NCI-H187 (cell line): ENCODE measurements around the gene SLC22A23.
"Not testable (repeated sequence)": the region's sequence is repeated elsewhere in the genome, so short reads cannot be mapped to it uniquely, and the experiment has no call there.

Experiments
- DNase-seq, 2 experiments: peaks; one replicate each; lab custom pipeline; 2025; lab: John Stamatoyannopoulos, UW

SLC22A23 gene

DNA sequence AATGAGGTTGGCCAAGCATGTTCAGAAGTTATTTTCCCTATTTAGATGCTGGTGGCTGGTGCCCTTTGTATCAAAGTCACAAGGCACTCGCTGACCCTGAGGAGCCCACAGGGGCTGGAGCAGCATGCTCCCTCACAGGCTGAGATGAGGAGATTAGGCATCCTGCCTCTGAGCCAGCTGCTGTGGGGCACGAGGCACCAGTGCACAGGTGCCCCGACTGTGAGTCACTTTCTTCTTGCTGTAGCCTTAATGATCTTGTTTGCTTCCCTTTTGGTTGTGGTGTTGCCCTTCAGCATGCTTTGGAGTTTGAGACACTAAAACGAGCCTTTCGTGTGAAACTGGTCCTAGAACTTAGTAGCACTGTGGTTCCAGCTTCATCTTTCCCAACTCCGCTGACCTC lies 193.8 kb downstream of the SLC22A23 start:
- DNase-seq: no peak

DNA sequence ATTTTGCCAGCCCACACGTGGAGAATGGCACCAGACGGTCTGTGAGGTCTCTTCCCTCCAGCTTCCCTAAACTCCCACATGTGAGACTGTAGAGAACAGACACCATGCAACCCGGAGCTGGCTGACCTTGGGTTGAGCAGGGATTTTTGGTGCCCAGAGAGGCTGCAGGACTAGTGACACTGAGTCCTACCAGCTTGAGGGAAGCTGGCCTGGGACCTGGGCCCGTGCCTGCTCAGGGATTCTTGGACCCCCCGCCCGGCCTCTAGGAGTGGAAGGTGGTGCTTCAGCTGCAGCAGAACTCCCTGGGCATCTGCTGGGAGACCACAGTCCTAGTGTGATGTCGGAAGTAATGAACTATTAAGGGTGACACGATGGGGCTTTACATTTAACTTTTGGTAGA lies 194.9 kb downstream of the SLC22A23 start:
- no peak for DNase-seq

DNA sequence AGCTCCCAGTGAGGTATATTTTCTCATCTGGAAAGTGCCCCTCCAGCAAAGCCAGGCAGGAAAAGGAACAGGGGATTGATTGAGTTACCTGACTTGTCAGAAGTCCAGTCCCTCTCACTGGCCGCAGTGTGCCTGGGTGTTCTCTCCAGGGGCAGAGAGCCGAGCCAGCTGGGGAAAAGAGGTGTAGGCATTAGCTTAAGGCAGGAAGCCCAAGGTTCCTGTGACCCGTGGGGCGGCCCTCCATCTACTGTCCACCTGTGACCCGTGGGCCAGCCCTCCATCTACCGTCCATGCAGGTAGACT lies 195.4 kb downstream of the SLC22A23 start:
- no peak for DNase-seq

DNA sequence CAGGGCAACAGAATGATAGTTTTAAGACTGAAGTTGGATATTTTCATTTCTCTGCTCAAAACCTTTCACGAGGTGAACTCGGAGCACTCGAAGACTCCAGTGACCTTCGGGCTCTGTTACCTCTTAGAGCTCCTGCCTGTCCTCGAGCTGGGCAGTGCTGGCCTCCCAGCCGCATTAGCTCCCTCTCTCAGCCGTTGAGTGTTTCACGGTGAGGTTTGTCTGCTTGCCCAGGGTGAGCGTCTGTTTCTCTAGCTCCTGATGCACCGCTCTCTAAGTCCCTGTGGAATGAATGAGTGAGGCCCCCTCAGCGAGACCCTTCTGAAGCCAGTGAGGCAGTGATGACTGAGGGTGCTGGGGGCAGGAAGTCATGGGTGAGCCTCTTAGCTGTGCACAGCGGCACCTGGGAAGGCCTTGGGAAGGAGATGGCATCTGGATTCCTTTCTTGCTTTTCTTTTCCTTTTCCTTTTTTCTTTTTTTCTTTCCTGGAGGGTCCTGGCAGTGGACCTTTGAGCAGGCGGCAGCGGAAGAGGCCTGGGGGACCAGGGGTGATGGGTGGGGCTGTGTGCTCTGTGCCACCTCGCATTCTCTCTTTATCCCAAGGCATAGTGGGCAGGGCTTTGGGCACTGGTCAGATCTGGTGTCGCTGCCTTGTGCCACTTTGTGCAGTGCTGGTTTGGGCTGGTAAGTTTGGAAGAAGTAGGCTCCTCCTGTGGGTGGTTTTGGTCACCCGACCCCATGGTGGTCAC lies 195.9 kb downstream of the SLC22A23 start:
- DNase-seq: no peak

DNA sequence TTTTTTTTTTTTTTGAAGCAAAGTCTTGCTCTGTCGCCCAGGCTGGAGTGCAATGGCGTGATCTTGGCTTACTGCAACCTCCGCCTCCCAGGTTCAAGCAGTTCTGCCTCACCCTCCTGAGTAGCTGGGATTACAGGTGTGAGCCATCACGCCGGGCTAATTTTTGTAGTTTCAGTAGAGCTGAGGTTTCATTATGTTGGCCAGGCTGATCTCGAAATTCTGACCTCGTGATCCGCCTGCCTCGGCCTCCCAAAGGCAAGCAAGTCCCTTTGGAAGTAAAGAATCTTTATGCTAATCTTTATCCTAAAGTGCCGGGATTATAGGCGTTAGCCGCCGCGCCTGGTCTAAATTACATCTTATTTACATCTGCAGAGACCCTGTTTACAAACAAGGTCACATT lies 196.6 kb downstream of the SLC22A23 start:
- DNase-seq: no peak

DNA sequence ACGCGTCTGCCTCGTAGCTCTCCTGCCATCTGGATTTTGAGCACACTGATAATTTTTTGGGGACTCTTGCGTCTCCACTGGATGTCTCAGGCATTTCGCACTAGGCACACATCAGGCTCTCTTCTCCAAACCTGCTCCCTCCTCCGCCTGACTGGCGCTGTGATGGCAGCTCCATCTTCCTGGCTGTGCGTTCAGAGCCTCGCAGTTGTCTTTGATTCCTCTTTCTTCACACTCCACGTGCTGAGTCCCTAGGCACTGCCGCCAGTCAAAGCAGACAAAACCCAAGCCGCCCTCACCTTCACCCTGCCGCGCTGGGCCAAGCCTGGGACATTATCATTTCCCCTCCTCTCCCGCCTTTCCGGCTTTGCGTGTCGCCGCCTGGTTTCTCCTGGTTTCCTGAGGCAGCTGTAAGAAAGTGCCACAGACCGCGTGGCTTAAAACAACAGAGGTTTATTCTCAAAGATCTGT lies 197.3 kb downstream of the SLC22A23 start:
- DNase-seq: no peak

DNA sequence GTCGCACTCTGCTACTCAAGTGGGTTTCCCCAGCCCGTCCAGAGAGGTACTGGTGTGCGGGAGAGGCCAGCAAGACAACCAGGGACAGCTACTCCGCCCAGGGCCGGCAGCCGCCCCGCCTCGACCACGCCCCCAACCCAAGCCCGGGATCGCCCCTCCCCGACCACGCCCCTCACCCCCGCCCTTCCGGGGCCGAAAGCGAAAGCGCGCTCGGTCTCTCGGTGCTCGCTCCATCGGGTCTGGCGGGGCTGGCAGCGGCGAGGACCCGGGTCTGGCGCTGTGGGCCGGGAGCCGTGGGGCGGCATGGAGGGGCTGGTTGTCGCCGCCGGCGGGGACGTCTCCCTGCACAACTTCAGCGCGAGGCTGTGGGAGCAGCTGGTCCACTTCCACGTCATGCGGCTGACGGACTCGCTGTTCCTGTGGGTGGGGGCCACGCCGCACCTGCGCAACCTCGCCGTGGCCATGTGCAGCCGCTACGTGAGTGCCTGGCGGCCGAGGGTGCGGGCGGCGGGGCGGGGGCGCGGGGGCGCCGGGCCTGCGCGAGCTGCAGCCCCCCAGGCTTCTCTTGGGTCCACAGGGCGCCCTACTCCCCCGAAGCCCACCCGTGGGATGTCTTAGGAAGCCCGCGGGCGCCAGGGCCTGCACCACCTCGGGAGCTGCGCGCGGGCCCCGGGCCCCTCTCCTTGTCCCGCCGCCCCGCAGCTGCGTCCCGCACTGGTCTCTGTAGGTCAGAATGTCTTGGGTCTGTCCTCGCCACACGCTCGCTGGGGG lies 197.9 kb downstream of the SLC22A23 start, which contains the start of gene PSMG4:
TSS of gene PSMG4 (plus strand) at position 228 of the 771 bp plus-strand sequence. CDS start at position 304, 76 bp downstream.
- DNase-seq: peak; percentile 78 to 86

DNA sequence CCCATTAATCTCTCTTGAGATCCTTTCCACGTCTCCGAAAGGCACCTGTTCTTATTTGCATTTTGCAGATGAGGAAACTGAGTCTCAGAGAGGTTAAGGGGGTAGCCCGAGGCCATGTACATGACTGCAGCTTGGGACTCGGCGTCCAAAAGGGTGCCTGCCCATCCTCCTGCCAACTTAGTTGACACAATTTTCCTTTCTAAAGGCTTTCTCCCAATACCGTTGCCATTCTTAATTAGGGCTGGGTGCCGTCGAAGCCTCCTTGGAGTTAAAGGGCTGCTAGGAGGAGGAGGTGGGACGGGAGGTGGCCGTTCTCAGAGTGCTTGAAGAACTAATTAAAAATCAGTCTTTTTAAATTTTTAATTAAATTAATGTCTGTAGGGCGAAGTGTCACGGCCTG lies 198.6 kb downstream of the SLC22A23 start:
- no peak for DNase-seq

DNA sequence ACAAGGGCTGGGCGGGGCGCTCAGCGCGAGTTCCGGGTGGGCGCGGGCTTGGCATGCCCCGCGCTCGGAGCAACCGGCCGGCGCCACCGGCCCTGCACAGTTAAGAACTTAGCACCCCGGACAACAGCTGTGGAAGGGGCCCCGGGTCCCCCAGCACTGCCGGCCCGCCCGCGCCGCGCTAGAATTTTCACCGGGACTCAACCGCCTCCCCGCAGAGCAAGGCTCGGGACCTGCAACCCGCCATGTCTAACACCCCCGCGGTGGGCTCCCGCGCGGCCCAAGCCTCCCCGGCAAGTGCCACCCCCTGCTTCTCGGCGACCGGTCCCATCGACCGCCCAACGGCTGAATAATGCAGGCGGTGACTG lies 203.3 kb downstream of the SLC22A23 start:
- no peak for DNase-seq

DNA sequence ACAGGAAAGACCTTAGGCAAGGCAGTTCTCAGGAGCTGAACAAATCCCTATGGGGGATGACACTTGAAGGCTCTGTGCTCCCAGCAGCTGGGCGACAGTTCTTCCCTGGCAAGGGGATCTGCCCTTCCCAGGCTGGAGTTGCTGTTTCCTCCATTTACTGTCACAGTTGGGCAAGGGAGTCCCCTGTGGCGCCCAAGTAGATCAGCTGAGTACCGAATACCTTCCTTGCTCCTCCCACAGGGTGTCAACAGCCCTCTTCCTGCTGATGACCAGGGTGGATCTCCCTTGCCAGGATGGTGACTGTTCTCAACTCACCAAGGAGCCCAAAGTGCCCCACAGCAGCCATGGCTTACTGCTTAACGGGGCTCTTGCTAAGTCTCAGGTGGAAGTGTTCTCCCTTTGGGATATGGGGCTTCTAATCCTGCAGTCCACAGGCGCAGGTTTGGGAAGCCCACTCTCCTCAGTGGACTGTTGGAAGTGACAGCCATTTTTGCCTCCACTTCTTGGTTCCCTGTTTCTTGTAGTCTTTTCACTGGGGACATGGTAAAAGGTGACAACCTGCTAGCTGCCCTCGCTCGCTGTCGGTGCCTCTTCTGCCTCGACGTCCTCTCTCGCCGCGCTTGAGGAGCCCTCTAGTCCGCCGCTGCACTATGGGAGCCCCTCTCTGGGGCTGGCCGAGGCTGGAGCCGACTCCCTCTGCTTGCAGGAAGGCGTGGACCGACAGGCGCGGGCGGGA lies 203.8 kb downstream of the SLC22A23 start:
- DNase-seq: no peak

DNA sequence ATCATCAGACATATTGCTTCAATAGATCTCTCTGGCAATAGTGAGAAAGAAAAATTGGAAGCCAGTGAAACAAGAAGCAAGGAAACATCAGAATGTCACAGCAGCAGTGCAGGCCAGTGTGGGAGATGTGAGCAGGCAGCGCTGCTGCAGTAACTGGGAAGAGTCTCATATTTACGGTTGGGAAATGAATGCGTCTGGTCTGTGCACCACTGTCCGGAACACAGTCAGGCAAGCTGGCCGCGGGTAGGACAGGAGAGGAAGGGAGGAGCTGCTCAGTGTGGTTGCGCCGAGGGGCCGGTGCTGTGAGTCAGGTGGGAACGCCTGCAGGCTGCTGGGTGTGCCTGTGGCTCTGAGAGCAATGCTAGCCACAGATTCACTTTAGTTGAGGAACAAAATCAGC lies 204.5 kb downstream of the SLC22A23 start:
- DNase-seq: no peak

DNA sequence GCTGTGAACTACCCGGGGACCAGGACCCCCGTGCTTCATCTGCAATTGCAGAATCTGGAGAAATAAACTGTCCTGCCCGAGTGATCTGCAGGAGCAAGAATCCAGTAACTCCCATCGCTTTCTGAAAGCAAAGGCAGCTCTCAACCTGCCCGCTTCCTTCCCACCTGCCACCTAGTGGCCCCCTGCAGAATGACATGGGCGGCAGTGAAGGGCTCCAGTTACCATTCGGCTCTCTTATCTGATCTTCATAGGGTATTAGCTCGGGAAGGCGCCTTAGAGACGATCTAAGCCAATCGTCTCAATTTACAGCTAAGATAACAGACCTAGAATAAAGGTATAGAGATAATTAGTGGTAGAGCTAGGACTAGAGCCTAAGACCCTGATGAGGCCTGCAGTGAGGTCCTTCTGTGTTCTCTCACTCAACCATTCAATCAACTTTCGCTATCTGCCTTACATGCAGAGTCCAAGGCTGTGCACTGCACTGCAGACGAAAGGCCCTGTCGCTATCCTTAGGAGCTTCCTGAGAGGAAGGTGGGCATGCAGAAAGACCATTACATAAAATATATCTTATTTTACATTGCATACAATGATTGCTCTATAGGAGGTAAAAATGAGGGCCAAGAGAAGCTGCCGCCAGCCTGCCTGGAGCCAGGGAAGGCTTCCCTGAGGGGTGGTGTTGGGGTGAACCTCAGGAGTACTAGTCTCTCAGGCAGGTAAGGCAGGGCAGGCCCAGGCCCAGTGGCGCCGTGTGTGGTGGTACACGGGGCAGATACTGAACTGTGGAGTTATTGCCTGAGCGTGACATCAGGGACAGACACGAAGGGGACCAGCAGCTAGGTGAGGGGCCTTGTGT lies 205.2 kb downstream of the SLC22A23 start:
- peak; percentile 68 to 84 for DNase-seq

DNA sequence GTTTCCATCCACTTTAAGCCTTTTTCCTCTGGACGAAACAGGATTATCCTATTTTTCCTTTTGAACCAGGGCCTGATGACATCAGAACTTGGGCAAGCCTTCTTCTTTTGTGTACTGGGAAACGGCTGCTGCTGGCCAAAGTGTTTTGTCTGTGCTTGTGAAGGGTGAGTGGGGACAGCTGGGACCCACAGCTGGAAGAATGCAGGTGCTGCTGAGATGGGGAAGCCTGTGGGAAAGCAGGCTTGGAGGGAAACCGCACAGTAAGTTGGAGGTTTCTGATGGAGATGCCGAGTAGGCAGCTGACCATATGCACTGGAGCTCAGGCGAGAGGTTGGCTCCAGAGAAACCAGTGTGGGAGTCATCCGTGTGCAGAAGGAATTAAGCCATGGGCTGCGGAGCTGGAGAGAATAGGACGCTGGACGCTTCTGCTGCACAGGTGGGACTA lies 206.6 kb downstream of the SLC22A23 start:
- peak in 1 of 2 experiments; percentile 10 for DNase-seq

DNA sequence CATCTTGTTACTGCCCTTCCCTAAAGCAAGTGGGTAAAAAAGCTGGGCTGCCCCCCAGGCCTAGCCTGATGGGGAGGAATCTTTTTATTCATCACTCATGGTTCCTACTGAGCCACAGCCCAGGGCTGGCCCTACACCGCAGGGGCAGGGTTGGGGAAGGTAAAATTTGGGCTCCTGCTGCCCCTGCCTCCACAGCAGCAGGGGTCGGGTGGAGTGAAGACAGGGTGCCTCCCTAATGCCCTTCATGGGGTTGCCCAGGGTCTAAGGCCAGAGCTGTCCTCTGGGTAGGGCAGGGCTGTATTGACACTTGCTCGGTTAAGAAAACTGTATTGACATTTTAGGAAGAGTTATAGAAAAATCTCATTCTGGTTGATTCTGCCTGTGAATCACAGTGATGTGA lies 207.0 kb downstream of the SLC22A23 start:
- DNase-seq: no peak

DNA sequence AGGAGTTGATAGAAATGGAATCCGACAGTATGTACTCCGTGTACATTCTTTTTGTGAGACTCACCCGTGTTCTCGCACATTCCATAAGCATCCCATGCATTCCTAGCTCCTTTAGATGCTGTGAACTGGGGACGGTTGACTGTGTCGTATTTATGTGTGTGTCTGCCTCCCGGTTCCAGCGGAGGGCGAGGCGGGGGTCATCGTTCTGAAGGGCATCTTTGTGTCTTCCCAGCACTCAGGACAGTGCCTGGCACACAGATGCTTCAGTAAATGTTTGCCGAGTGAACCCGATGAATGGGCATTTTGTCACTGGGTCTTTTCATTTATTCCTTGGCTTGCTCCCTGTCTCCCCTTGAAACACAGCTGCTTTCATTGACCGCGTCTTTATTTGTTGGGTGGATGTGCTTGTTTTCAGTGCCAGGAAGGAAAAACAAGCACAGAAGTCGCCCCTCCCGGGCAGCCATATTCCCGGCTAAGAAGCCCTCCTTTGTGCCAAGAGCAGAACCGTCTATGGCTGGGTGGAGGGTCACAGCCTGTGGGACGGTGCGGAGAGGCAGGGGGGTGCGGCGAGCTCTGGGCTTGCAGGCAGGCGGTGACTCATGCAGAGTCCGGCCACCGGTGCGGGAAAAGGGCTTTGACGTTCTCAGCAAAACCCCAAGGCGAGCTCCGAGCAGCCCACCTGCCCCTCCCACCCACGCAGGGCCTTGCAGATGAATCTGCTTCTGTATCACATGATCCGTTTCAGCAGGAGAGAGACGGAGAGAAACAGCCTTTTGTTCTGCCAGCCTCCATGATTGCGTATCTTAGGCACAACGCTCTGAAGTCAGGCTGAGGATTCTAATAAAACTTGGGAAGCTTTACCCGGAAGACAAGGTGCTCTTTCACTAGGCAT lies 209.3 kb downstream of the SLC22A23 start:
- DNase-seq: no peak

DNA sequence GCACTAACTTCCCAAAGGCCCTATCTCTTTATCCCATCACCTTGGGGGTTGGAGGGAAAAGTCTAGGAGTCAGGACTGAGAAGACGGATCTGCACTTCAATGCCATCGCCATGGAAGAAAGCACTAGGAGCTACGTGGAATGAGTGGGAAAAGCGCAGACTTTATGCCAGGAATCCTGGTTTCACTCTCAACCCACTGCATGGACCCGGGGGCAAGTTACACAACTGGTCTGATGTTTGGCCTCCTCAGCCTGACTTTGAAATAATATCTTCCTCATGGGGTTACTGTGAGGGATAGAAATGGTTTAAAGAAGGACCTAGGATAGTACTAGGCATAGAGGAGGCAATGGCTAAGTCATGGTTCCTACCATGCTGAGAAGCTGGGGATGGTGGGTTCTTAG lies 211.6 kb downstream of the SLC22A23 start:
- no peak for DNase-seq

DNA sequence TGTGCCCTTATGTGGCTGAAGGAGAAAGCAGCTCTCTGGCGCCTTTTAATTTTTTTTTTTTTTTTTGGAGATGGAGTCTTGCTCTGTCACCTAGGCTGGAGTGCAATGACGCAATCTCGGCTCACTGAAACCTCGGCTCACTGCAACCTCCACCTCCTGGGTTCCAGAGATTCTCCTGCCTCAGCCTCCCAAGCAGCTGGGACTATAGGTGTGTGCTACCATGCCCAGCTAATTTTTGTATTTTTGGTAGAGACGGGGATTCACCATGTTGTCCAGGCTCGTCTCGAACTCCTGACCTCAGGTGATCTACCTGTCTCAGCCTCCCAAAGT lies 212.1 kb downstream of the SLC22A23 start:
- DNase-seq: not testable (repeated sequence)

DNA sequence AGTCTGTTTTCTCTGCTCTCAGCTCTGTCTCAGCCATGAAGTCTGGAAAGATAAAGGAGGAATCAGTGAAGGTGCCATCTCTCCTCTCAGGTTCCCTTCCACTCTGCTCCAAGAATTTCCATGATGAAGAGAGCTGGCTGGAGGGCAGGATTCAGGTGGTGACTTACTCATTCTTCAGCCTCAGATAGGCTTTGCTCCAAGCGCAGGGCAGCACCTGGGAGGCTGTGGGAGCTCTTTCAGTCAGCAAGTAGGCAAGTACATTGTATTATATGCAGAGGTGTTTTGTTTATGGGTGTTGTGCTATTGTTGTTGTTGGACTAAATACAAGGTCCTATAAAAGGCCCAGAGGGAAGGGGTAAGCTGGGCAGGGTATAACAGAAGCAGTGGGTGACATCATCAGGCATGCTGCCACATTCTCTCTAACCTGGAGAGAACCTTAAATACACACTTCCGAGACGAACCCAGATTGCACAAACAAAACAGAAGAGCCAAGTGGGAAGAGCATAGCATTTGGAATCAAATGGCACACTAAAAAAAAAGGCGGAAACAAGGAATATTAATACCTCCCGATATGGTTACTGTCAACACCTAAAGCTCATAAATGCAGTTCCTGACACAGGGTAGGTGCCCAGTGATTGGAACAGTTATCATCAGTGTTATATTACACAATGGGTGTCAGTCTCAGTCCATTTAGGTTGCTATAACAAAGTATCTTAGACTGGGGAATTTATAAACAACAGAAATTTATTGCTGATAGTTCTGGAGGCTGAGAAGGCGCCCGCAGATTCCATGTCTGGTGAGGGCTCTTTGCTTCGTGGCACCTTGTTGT lies 212.6 kb downstream of the SLC22A23 start:
- no peak for DNase-seq

DNA sequence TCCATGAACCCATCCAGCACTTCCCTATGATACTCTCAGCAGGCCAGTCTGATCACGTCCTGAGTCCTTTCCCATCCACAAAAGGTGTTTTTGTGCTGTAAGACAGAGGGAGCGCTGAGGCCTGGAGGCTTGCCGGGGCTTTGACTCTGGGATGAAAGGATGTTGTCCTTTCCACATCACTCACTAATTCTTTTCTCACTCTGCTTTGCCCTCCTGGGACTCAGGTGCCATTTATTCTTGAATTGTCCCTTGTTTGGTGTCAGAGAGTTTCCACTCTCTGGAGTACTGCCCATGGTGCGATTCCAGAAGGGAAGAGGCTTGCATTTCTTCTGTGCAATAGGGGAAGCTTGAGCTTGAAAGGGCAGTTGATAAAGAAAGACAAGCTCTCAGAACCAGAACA lies 214.1 kb downstream of the SLC22A23 start:
- DNase-seq: no peak

DNA sequence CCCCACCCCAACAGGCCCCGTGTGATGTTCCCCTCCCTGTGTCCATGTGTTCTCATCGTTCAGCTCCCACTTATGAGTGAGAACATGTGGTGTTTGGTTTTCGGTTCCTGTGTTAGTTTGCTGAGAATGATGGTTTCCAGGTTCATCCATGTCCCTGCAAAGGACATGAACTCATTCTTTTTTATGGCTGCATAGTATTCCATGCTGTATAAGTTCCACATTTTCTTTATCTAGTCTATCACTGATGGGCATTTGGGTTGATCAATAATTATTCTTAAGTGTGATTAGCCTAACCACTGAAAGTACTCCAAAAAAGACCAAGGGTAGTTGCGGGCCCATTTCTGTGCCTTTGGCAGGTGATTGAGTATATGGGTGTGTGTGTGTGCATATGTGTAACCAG lies 215.1 kb downstream of the SLC22A23 start:
- DNase-seq: not testable (repeated sequence)
